Smooth muscle cell (in vitro differentiated cells): ENCODE measurements around the gene CFAP298. TPM values are rescaled to one million over a fixed set of nuclear protein-coding genes. Genes with fewer than 3 reads are reported as not detected.

ENCODE experiments used
- DNase-seq: peaks from one replicate; lab custom pipeline; 2025; ENCODE audit not compliant: unreplicated experiment; lab: John Stamatoyannopoulos, UW
- H2AFZ ChIP-seq: fragments of 200-600 bp; sonication (generic); 2 replicates; pipeline ENCODE4 v1.6.0; 2016; ENCODE audit warnings: antibody characterized with exemption, low read depth, mild to moderate bottlenecking
- H3F3A ChIP-seq: fragments of 200-600 bp; sonication (generic); 2 replicates; pipeline ENCODE4 v1.6.0; 2017; ENCODE audit warnings: antibody characterized with exemption, low read depth
- H3K27ac ChIP-seq: fragments of 200-600 bp; sonication (generic); 2 replicates; pipeline ENCODE4 v1.5.1; 2016; ENCODE audit warnings: low read depth, mild to moderate bottlenecking
- H3K27me3 ChIP-seq: fragments of 200-600 bp; sonication (generic); 2 replicates; pipeline ENCODE4 v1.6.1; 2016; ENCODE audit warnings: low read depth, mild to moderate bottlenecking
- H3K36me3 ChIP-seq: fragments of 200-600 bp; sonication (generic); 2 replicates; pipeline ENCODE4 v1.5.1; 2016; ENCODE audit warnings: low read depth
- H3K4me1 ChIP-seq: fragments of 200-600 bp; sonication (generic); 2 replicates; pipeline ENCODE4 v1.5.1; 2016; ENCODE audit warnings: low read depth
- H3K4me2 ChIP-seq: fragments of 200-600 bp; sonication (generic); 2 replicates; pipeline ENCODE4 v1.6.0; 2016; ENCODE audit warnings: mild to moderate bottlenecking
- H3K4me3 ChIP-seq: fragments of 200-600 bp; sonication (generic); 2 replicates; pipeline ENCODE4 v1.5.1; 2016; ENCODE audit warnings: mild to moderate bottlenecking
- H3K79me2 ChIP-seq: fragments of 200-600 bp; sonication (generic); 2 replicates; pipeline ENCODE4 v1.6.0; 2016; ENCODE audit warnings: low read depth, mild to moderate bottlenecking
- H3K9ac ChIP-seq: fragments of 200-600 bp; sonication (generic); 2 replicates; pipeline ENCODE4 v1.6.0; 2016; ENCODE audit warnings: low read depth
- H3K9me3 ChIP-seq: fragments of 200-600 bp; sonication (generic); replicated peaks from 2 replicates; pipeline ENCODE4 v1.5.1; 2016; ENCODE audit warnings: low read depth
- H4K20me1 ChIP-seq: fragments of 200-600 bp; sonication (generic); 2 replicates; pipeline ENCODE4 v1.6.0; 2016; ENCODE audit warnings: low read depth
- CTCF ChIP-seq: fragments of 200-600 bp; sonication (generic); IDR thresholded peaks from 2 replicates; pipeline ENCODE4 v1.5.1; 2017; ENCODE audit warnings: borderline replicate concordance, mild to moderate bottlenecking, antibody characterized with exemption; ENCODE audit not compliant: insufficient read depth, poor library complexity, severe bottlenecking
- WGBS: methylation state at CpG from one replicate; pipeline ENCODE4 v1.1.7; 2016; ENCODE audit warnings: low lambda C conversion rate; 5-methylcytosine and 5-hydroxymethylcytosine counted together
- polyA plus RNA-seq: library from polyadenylated mRNA; unstranded; fragments of >200 nt; fragmentation: Nextera tagmentation; extraction: Ambion mirVana; gene quantifications from 2 replicates; pipeline ENCODE4 v1.2.1, GENCODE V29; 2016
- total RNA-seq: library from RNA; depleted of rRNA; stranded (reverse); fragments of >200 nt; gene quantifications from 2 replicates; pipeline ENCODE4 v1.2.3, GENCODE V29; 2014

CFAP298 gene
- total and polyA plus RNA-seq, 2 experiments from 2014 or later = 26.8 to 41.9 TPM

GRCh38 chr21:32604464-32604863 lies 7.7 kb downstream of the CFAP298 start:
- Histone ChIP-seq H4K20me1 (no peaks in the 10 kb centered on the region), H3F3A (peaks cover 4% of the 10 kb centered on the region), H3K27ac (no peak overlapping the region), H3K9me3 (no peaks in the 10 kb centered on the region), H3K36me3 (no peaks in the 10 kb centered on the region), H3K27me3 (no peaks in the 10 kb centered on the region), H3K4me2 (no peak overlapping the region), H2AFZ (no peak overlapping the region), H3K79me2 (no peaks in the 10 kb centered on the region), H3K4me3 (no peak overlapping the region), H3K4me1 (no peaks in the 10 kb centered on the region), H3K9ac (no peak overlapping the region)
- 82% methylated on average over 8 of the region's 8 CpGs for WGBS
- no peak for DNase-seq
- TF ChIP-seq CTCF = no peak

- WGBS = 72% methylated on average over 8 of the region's 8 CpGs
- H3K4me2 ChIP-seq = no peak overlapping the region
These were observed 9.0 kb downstream of the CFAP298 start for GRCh38 chr21:32603131-32603530.

GRCh38 chr21:32602099-32602498 lies 10.1 kb downstream of the CFAP298 start:
- no peaks in the 10 kb centered on the region for H3K36me3 ChIP-seq
- H3K79me2 ChIP-seq = no peaks in the 10 kb centered on the region
- no peak overlapping the region for H3K9ac ChIP-seq
- no peaks in the 10 kb centered on the region for H3K9me3 ChIP-seq
- no peak for DNase-seq
- no peak for TF ChIP-seq CTCF
- H3K4me2 ChIP-seq = no peak overlapping the region
- H3K4me1 ChIP-seq = no peaks in the 10 kb centered on the region
- no peak overlapping the region for H3K27ac ChIP-seq
- H2AFZ ChIP-seq = no peak overlapping the region
- peaks cover 4% of the 10 kb centered on the region for H3F3A ChIP-seq
- no peaks in the 10 kb centered on the region for H4K20me1 ChIP-seq
- H3K27me3 ChIP-seq = no peaks in the 10 kb centered on the region
- 91% methylated on average over 6 of the region's 6 CpGs for WGBS
- H3K4me3 ChIP-seq = no peak overlapping the region

More at GRCh38 chr21:32603131-32603530, 9.0 kb downstream of the CFAP298 start:
- Histone ChIP-seq H3F3A (peaks cover 4% of the 10 kb centered on the region), H3K27ac (no peak overlapping the region), H3K36me3 (no peaks in the 10 kb centered on the region), H2AFZ (no peak overlapping the region), H3K4me3 (no peak overlapping the region), H3K9ac (no peak overlapping the region), H3K9me3 (no peaks in the 10 kb centered on the region), H4K20me1 (no peaks in the 10 kb centered on the region), H3K27me3 (no peaks in the 10 kb centered on the region), H3K79me2 (no peaks in the 10 kb centered on the region), H3K4me1 (no peaks in the 10 kb centered on the region)
- TF ChIP-seq CTCF = no peak
- DNase-seq = no peak

GRCh38 chr21:32599526-32599925 lies 12.7 kb downstream of the CFAP298 start:
- H3K4me3 ChIP-seq = no peak overlapping the region
- H3K4me2 ChIP-seq = no peak overlapping the region
- DNase-seq = no peak
- no peak overlapping the region for H2AFZ ChIP-seq
- no peaks in the 10 kb centered on the region for H3K9me3 ChIP-seq
- no peak for TF ChIP-seq CTCF
- 89% methylated on average over 8 of the region's 8 CpGs for WGBS
- H3F3A ChIP-seq = peaks cover 4% of the 10 kb centered on the region
- H3K4me1 ChIP-seq = no peaks in the 10 kb centered on the region
- no peak overlapping the region for H3K9ac ChIP-seq
- H3K27ac ChIP-seq = no peak overlapping the region
- no peaks in the 10 kb centered on the region for H3K27me3 ChIP-seq
- H3K79me2 ChIP-seq = no peaks in the 10 kb centered on the region
- no peaks in the 10 kb centered on the region for H4K20me1 ChIP-seq
- H3K36me3 ChIP-seq = no peaks in the 10 kb centered on the region
